Activated CD4-positive, alpha-beta T cell treated with anti-CD3 and anti-CD28 coated beads for 24 hours (primary cell): ENCODE data around the gene ASNSD1.
"Not testable (repeated sequence)": the region's sequence is repeated elsewhere in the genome, so short reads cannot be mapped to it uniquely, and the experiment has no call there.

Source experiments
- DNase-seq, 2 donors: peaks; one replicate each; pipeline ENCODE4 v3.0.0-alpha.2; 2020; ENCODE audit warnings: low read depth in 2 of 2

ASNSD1 gene

GRCh38 chr2:189685540-189686229 is 24.4 kb downstream of the ASNSD1 start:
- no peak for DNase-seq

- not testable (repeated sequence) for DNase-seq
These were observed 26.5 kb downstream of the ASNSD1 start for GRCh38 chr2:189687796-189688195.

- no peak for DNase-seq
These were observed 35.0 kb downstream of the ASNSD1 start for GRCh38 chr2:189696223-189696622.

- no peak for DNase-seq
These were observed 37.0 kb downstream of the ASNSD1 start for GRCh38 chr2:189698020-189698887.

- no peak for DNase-seq
These were observed 39.4 kb downstream of the ASNSD1 start for GRCh38 chr2:189700681-189701080.

- DNase-seq = no peak
These were observed 40.8 kb downstream of the ASNSD1 start for GRCh38 chr2:189702071-189702470.

GRCh38 chr2:189709501-189710221 is 48.4 kb downstream of the ASNSD1 start:
- DNase-seq = no peak

GRCh38 chr2:189717593-189717992 is 56.3 kb downstream of the ASNSD1 start:
- not testable (repeated sequence) for DNase-seq

- no peak for DNase-seq
These were observed 58.3 kb downstream of the ASNSD1 start for GRCh38 chr2:189719571-189719970.
